Measurements from ENCODE around the gene ATP11B. TPM values are rescaled to one million over a fixed set of nuclear protein-coding genes. Genes with fewer than 3 reads are reported as not detected.

ATP11B gene
- total and polyA plus RNA-seq, 9 of the 15 experiments (the other 6 are each of a cell fraction or from before 2014, with no cell fraction given): 11.9 to 68.7 (median 41.8) TPM

DNA sequence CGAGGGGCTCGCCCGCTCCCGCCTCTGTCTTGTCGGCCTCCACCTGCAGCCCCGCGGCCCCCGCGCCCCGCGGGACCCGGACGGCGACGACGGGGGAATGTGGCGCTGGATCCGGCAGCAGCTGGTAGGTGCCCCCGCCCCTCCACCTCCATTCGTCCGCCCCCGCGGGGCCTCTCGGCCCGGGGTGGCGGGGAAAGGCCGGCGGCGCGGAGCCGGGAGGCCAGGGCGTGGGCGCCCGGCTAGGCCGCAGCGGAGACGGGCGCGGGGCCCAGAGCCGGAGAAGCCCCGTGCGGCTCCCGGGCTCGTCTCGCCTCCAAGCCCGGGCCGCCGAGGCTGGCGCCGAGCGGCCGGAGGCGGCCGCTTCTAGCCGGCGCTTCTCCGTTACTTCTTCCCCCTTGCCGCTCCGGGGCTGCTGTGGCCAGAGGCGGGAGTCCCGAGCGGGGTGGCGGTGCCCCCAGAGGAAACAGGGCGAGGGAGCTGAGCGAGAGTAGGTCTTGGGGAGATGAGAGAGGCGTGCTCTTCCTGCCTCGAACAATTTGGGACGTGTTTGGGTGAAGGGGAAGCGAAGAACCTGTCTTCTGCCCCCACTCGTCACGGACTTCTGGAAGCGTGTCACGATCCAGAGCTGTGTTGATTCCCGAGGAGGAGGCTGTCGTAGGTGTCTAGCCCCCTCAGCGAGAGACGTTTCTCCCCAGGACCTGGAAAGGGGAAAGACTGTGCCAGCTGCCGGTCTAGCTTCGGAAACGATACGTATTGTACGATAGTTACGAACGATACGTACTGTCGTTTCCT, 555 bp downstream of the ATP11B start:
- ChIA-PET POLR2A (interaction anchor here (0.6 to 1.9 kb wide), 8 partner anchors 9 to 22 kb away, joined by 3 to 5 read pairs (median 3); no protein-coding TSS in a partner anchor), CTCF (ENCODE audit: low intra/inter-chr PET ratio) (no interaction called here)
- no peaks in the 10 kb centered on the region for H3K9me3 ChIP-seq (replicated peaks; ENCODE audit: control insufficient read depth, insufficient read depth, low read depth, low read length)
- H3K27ac ChIP-seq (ENCODE audit: extremely low read depth, low read depth, low read length): peak overlapping the region; percentile 97
- peak; percentile 57 to 81 (median 73) for DNase-seq (ENCODE audit: extremely low read depth in 1 of 4, low spot score in 3 of 4)
- H3K4me1 ChIP-seq (replicated peaks in 1 of 2; ENCODE audit: control insufficient read depth in 2 of 2, insufficient read depth in 2 of 2, low read length in 2 of 2): peaks cover 7 to 16% of the 10 kb centered on the region in 2 experiments; a peak in 3 of 5 replicates
- no peaks in the 10 kb centered on the region for H3K9me1 ChIP-seq (ENCODE audit: control insufficient read depth, insufficient read depth, low read length)
- H3K4me3 ChIP-seq: peak overlapping the region; percentile 82
- H3K27me3 ChIP-seq (ENCODE audit: control insufficient read depth in 2 of 2, insufficient read depth in 2 of 2, low read length in 2 of 2): no peaks in the 10 kb centered on the region
- H2AFZ ChIP-seq (ENCODE audit: low read depth, low read length): peak overlapping the region; percentile 81
- H3K36me3 ChIP-seq (ENCODE audit: control insufficient read depth, insufficient read depth, low read length): no peaks in the 10 kb centered on the region; the same call in 2 of the 3 replicates
- no TSS peak for BruUV-seq (replicated peaks)
- ATAC-seq: peak; percentile 63
- no peaks in the 10 kb centered on the region for H4K20me1 ChIP-seq (replicated peaks; ENCODE audit: control insufficient read depth, insufficient read depth, low read length)
- intact Hi-C loops (cut with micrococcal nuclease): loop anchor here (1.0 to 10.0 kb wide), 2 partner anchors 78 to 301 kb away; partner anchors contain the start of gene MCCC1
- H3K79me2 ChIP-seq (ENCODE audit: control insufficient read depth, insufficient read depth, low read length): peaks cover 58% of the 10 kb centered on the region
- peak overlapping the region; percentile 96 to 99 for H3K9ac ChIP-seq (ENCODE audit: insufficient read depth in 1 of 2, low read depth in 2 of 2, low read length in 2 of 2)
- in situ Hi-C loops (cut with MboI): loop anchor here (5.0 kb wide), 1 partner anchor 77 kb away; no protein-coding TSS in a partner anchor
- no peak for FAIRE-seq
- WGBS (ENCODE audit: insufficient coverage, low coverage, missing lambda C conversion rate): under 1% methylated on average over 56 of the region's 86 CpGs
- peak overlapping the region; percentile 99 for H3K4me2 ChIP-seq (ENCODE audit: insufficient read depth, low read length)
- TF ChIP-seq KAT8 (IDR thresholded peaks at IDR 0.05; ENCODE audit: low read depth) (no peak), TARDBP (IDR thresholded peaks at IDR 0.05) (no peak), PCBP1 (IDR thresholded peaks at IDR 0.05; ENCODE audit: low read depth, low read length, poor library complexity, severe bottlenecking) (peak; percentile 73), HNRNPLL (IDR thresholded peaks at IDR 0.05; ENCODE audit: low read depth, low read length, poor library complexity, severe bottlenecking) (peak; percentile 94), GATAD2B (IDR thresholded peaks at IDR 0.05; ENCODE audit: borderline replicate concordance) (peak; percentile 41; the same call in 1 of the 2 replicates), TAF1 (IDR thresholded peaks at IDR 0.05; ENCODE audit: control insufficient read depth, extremely low read depth, insufficient read depth, low read length, severe bottlenecking) (peak; percentile 49), ETS1 (conservative IDR thresholded peaks at IDR 0.05; ENCODE audit: control insufficient read depth, low read depth, low read length) (peak; percentile 84; the same call in 1 of the 2 replicates), MLLT1 (IDR thresholded peaks at IDR 0.05) (peak in 1 of 2 experiments; percentile 61; a peak in 2 of 4 replicates), NR2C2 (CRISPR knock-in tag; IDR thresholded peaks at IDR 0.05) (no peak), NR2C2 (tag; IDR thresholded peaks at IDR 0.05) (peak; percentile 42; the same call in 1 of the 2 replicates), DACH1 (IDR thresholded peaks at IDR 0.05; ENCODE audit: partially characterized antibody) (peak; percentile 19), AFF1 (IDR thresholded peaks at IDR 0.05; ENCODE audit: low read depth in 1 of 2, partially characterized antibody in 2 of 2) (no peak), RBBP5 (IDR thresholded peaks at IDR 0.05; ENCODE audit: borderline replicate concordance, insufficient read depth, low read length, poor library complexity, severe bottlenecking) (peak; percentile 88)
